Activated CD4-positive, CD25-positive, alpha-beta regulatory T cell treated with anti-CD3 and anti-CD28 coated beads, Interleukin-2, amount 50 U/mL, for 72 hours (primary cell): Measurements from ENCODE around the gene KCNIP2.
A peak's percentile ranks its signal among the peaks of the same experiment; 100 is the strongest.
"Not testable (repeated sequence)": the region's sequence is repeated elsewhere in the genome, so short reads cannot be mapped to it uniquely, and the experiment has no call there.

Experiments
- DNase-seq: peaks from one replicate; pipeline ENCODE4 v3.0.0; 2021

The KCNIP2 gene

DNA sequence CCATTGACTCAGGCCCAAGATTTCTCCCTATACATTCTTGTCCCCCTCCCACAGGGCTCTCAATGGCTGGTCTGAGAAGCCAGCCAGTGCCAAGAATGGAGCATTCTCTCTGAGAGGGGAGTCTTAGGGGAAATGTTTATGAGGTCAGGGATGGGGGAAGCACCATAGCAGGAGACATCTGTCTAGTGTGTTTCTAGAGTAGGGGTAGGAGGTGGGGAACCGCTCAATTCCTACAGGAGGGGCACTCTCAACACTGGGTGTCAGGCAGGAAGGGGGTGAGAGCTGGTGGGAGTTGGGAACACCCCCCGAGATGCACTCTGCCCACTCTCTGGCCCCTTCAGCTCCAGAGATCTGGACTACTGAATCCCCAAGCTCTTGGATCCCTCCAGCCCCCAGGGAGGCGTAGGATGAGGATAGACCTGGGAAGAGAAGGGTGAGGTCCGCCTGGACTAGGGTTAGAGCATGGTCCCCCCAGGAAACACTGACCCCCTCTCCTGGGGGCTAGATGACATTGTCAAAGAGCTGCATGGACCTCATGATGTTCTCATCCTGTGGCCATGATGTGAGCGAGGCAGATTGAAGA, 16.7 kb downstream of the KCNIP2 start:
- no peak for DNase-seq

DNA sequence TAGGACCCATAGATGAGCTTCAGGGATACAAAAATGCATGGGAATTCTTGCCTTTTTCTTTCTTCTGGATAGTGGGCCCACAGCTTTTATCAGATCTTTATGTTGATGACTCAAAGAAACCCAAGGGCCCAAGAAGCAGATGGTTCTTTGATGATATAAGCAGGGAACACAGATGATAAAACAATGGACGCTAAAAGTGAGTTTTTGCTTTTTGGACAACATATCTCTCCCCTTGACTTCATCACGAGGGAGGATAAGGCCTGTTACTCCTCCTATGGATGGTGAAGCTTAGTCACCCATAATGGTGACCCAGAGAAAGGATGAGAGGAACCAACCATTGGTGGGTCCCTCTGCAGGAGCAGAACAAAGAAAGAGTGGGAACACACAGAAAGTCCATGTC, 18.9 kb downstream of the KCNIP2 start:
- DNase-seq = no peak

DNA sequence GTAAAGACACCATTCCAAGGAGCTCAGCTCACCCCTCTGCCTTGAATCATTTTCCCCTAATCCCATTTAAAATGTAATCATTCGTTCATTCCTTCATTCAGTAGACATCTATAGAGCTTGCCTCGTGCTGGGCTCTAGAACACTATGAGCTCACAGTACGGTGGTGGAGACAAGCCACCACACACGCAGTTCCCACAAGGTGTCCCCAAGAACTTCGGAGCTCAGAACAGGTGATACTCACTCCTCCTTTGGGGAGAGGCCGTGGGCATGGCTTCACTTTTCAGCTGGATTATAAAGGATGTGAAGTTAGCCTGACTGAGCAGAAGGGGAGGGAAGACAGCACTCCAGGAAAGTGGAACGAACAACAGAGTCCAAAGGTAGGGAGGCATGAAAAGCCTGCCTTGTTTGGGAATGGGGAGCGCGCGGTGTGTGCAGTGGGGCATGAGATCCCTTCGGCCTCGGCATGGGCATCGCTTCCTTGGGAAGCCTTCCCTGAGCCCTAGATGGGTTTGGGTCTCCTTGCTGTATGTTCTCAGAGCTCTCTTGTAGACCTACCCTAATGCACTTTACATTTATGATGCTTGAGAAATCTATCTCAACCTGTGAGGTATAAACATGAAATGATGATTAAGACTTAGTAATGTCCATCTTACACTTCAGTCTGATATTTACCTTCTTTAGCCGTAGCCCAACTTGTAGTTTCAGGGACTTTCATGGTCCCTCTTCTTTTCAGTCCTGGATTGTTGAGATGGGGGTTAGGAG, 24.5 kb downstream of the KCNIP2 start:
- DNase-seq = no peak

DNA sequence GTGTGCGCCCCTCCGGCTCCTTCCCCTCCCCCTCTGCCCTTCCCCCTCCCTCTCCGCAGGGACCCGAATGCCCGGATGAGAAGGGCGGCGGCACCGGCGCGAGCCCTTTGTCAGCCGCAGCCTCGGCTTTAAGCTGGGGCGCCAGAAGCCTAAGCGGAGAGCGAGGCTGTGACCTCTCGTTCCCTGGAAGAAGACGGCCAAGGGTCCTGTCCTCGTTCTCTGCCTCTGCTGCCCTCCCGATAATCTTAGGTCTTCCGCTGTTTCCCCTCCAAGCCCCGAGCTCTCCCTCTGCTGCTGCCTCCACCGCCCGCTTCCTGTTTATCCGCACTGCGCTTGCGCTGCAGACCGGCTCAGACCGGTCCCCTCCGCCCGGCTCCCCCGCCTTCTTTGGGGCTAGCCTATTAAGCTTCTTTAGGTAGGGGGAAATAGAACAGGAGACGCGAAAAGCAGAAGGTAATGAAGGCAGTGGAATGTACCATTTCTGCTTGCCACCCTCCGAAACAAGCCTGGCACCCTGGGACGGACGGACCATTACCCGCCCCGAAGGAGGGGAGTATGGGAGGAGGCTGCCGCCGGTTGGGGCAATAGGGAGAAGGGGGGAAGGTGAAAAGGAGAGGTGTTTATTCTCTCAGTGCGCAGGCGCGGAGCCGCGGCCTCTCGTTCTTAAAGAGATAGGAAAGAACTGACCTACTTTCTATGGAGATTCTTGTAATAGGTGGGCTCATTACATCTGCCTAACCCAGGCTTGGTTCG, 25.3 kb downstream of the KCNIP2 start, which contains the start of gene OGA:
Gene OGA, minus strand, starts transcription at position 326 of the 753 bp plus-strand sequence. CDS start 422 bp downstream, outside the sequence.
- peak; percentile 97 for DNase-seq

DNA sequence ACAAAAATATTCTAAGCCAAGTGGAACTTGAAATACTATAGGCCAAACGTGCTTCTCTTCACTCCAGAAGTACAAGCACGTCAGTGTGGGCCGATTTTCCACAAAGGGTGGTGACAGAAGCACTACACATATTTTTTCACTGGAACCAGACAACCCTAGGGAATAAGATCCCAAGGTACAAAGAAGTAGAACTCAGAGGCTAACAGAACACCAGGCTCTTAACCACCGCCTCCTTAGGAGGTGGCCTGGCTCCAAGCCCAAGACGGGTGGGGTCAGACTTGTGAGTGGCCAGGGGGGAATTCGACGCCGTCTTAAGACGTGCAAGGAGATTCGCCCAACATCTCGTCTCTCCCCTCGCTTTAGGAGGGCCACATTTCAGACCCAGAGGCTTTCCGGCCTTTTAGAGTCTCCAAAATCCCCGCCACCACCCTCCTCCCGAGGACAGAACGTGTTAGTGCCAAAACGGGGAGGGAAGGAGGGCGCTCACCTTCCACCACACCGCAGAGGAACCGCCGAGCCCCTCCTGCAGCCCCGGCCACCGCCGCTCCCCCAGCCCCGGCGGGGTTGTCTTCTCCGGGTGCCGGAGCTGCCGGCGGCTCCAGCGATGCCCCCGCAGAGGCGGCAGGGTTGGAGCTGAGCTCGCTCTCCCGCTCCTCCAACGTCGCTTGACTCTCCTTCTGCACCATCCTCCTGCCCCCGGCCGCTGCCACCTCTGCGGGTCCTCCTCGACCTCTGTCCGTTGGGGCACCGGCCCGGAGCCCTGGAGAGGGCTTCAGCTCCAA, 26.1 kb downstream of the KCNIP2 start:
- no peak for DNase-seq

DNA sequence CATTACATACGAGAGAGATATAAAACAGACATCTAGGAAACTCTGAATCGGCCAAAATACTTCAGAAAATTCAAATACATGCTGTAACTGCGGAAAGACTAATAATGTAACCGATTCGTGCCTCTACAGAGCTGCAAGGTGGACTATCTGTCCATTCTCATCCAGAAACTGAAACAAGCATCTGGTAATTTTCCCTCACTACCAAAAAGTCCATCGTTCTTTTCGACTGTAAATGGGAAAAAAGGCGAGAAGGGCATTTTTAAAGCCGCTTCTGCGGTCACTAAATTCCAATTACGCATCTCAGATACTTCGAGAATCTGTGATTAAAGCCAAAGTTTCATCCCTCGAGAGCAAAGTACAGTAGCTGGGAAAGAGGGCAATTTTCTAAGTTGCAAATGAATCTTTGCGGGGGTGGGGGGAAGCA, 26.7 kb downstream of the KCNIP2 start:
- no peak for DNase-seq

DNA sequence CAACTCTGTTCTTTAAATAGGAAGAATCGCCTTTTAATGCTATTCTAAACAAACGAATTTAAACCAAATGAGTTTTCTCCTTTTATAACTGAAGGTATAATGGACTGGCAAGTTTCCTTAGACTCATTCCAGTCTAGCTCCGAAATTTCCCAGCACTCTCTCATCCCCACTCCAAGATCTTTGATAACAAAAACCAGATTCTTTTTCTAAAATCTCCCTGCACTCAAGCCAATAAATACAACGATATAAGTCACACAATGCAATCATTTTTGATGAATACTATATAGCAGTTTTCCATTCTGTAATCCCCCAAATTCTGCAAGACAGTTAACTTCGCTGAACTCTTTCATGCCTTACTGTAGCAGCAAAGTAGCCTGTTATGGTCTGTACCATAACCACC, 27.2 kb downstream of the KCNIP2 start:
- no peak for DNase-seq

DNA sequence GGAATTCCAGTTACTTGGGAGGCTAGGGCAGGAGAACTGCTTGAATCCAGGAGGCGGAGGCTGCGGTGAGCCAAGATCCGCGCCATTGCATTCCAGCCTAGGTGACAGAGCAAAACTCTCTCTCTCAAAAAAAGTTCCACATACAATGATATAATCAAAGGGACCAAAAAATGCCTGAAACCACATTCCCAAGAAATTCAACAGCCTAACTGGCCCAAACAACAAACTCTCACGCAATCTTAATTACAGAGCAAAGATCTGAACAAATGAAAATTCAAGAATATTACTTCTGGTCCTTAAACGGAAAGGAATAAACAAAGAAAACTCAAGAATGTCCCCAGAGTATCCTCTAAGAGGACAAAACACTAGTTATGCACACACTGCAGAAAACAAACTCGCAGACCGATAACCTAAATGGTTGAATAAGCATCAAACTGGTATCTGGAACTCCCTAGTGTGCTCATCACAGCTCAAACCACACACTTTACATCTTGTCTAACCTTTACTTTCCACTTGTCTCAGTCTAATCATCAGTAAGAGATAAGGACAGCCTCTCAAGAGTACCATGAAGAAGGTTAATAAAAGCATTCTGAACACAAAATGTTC, 29.0 kb downstream of the KCNIP2 start:
- DNase-seq = no peak

DNA sequence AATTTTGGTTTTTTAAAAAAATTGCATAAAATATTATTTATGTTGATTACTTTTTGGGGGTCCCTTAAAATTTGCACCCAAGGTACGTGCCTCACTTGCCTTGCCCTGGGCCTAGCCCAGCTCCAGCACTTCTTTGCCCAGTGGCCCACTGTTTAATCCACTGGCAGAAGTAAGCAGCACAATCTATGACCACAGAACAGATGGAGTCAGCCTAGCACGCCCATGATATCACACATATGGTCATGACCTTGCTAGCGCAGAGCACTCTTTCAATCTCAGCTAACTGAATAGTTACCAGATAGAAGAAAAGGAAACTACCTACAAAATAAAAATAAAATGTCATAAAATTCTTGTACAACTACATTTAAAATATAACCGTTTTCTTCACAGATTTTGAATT, 31.0 kb downstream of the KCNIP2 start:
- DNase-seq = no peak

DNA sequence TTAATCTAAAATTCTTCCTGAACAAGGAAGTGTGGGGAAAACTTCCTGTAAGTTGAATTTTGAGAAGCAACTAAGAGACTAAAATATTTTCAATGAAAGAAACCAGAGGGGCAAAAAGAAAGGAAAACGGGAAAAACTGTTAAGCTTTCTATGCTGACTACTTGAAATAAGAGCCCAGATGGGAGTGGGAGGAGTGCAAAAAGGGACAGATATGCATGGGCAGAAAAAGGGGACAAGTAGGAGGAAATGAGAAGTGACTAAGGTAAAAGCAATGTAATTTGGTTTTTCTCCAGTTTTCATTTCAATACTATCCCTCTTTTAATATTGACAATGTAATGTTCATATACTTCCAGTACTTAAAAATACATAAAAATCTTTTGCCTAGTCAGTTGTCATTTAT, 36.4 kb downstream of the KCNIP2 start:
- DNase-seq = no peak

DNA sequence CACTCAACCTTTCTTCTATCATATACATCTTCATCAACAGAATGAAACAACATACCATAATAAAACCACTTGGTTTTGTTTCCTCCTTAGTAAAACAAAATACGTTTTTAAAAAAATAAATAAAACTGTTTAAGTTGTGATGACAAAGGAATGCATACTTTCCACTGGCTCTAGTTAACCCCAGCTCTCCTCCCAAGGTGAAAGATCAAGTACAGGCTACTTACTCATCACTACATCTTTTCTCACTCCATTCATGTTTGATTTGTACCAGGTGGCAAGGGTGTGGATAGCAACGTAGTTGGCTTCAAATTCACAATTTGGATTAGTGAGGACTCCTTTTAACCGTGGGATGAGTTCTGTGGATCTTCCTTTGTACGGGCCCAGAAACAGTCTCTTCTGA, 40.1 kb downstream of the KCNIP2 start:
- no peak for DNase-seq

DNA sequence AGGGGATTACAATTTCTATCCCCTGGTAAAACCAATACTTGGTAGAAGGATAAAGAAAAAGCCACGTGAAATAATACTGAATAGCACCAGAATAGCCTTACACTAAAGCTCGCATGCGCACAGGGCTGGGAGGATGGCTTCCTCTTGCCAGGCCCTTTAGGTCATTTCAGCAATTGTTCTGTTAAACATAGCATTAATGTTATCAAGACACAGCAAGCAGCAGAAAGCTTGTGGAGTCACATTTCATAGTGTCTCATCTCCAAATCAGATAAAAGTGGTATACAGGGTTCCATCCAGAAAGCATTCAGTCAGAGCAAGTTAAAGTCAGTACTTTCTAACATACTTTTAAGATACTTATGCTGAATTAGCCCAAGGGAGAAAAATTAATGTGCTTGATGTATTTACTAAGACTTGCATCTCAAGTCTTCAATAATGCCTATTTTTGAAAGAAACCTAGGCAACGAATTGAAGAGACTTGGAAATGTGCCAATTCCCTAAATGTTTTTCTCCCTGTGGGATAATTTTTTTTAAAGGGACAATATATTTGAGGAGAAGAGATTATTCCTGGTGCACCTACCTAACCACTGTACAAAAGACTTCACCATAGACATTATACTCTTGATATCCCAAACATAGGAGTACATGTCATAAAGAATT, 46.1 kb downstream of the KCNIP2 start:
- no peak for DNase-seq

DNA sequence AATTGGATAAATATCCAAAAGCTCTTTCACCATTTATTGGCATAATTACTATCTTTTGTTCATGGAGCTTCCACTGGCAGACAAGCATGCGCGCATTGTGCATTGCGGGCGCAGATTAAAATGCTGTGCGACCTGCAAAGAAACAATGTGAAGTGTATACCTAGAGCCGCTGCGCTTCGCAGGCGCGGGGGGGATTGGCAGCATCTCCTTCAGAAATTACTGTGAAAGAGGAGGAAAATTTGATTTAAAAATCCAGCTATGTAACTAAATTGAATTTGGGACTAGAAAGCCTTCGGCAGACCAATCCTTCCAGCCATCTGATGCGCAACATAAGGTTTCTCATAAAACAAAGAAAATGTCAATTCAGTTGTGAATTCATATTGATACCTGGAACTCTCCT, 50.1 kb downstream of the KCNIP2 start:
- DNase-seq = no peak

DNA sequence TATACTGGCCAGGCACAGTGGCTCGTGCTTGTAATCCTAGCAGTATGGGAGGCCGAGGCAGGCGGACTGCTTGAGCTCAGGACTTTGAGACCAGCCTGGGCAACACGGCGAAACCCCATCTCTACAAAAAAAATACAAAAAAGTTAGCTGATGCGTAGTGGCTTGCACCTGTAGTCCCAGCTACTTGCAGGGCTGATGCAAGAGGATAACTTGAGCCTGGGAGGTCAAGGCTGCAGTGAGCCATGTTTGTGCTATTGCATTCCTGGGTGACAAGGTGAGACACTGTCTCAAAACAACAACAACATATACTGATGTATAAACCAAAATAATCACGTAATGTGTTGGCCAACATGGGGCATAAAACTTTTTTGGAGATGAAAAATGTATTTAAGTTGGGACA, 53.9 kb downstream of the KCNIP2 start:
- DNase-seq = no peak

DNA sequence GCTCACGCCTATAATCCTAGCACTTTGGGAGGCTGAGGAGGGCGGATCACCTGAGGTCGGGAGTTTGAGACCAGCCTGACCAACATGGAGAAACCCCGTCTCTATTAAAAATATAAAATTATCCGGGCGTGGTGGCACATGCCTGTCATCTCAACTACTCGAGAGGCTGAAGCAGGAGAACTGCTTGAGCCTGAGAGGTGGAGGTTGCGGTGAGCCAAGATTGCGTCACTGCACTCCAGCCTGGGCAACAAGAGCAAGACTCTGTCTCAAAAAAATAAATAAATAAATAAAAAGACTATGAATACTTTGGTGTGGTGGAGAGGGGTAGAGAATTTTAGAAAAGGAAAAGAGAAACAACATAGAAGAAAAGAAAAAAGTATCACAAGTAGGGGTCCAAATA, 54.4 kb downstream of the KCNIP2 start:
- DNase-seq = not testable (repeated sequence)

DNA sequence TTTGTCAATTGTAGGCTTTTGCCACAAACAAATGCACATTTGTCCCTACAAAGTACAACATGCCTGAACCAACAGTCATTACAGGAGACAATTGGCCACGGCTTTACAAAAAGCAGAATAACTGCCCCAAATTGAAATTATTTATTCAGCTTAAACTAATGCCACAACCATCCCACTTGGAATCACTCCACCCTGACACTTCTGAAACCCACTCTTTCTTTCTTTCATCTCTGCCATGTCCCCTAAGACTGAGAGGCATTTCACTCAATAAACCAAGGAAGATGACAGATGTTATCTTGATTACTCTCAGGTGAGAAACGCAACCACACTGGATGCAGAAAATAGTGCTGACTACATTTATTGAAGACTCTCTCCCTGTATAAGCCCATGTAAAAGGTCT, 57.8 kb downstream of the KCNIP2 start:
- DNase-seq = no peak

DNA sequence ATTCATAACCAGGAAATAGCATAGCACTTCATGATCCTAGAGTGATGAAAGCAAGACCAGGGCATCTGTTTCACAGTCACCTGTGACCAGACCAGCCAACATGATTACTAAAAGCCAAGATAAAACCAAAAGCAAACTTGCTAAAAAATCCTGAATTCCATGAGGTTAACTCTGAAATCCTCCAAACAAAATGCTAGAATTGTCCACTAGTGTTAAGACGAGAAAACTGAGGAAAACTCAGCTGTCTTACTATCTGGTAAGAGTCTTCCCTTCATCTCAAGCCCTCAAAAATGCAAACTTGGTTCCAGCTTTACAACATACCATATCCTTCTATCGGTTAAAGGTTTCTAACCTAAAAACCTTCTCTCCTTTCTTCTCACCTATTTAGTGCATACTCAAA, 59.0 kb downstream of the KCNIP2 start:
- no peak for DNase-seq

DNA sequence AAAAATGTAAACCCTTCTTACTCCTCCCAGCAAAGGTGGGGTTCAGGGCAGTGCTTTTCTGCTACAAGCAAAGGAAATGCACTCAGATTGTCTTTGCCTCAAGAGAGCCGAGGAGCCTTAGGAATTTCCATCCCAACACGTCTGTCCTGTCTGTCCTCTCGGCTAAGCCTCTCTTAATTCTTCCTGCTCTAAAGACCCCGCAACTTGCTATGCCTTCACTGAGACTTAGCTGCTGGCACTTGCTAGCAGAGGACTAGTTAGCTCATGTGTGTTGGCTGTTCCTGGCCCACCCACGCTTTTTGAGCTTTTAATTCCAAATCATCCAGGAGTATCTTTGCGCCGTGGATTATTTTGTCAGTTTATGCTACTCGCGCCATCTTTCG, 59.9 kb downstream of the KCNIP2 start:
- no peak for DNase-seq

DNA sequence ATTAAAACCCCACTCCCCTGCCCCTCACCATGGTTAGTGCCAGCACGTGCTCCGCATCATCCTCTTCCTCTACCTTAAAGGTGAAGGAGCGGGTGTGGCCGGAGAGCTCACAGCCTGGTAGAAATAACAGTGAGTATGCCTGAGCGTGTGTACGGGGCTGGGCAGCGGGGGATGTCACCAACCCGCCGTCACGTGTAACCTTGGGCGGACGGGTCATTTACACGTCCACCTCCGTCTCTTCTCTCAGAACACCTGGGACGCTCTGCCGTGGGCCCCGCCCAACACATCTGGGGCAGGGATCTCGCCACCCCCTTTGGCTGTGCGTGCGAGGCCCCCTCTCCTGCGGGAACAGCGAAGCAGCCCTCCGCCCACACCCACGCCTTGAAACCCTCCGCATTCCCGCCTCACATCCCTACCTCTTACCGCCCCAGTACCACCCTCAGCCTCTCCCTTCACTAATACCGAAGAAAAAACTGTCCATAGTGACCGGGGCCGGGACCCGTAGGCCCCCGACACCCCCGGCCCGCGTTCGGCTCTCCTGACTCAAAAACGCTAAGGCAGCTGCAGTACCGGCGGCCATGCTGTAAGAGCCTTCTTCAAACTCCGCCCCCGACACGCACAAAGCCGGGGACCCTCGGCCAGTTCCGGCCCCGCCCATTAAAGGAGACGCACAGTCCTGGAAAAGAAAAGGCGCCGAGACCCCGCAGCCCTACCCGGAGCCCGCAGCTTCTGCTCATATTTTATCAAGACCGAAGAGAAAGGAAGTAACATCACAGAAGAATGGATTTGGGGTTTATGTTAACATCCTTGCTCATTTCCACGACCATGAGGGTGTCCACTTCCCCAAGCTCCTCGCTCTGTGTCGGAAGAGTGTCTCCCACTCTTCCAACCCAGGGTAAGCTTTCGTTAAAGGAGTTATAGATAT, 60.5 kb downstream of the KCNIP2 start, which contains the start of gene NPM3:
Gene NPM3, minus strand, starts transcription at position 636 of the 925 bp plus-strand sequence. Its CDS starts 56 bp downstream, at position 580.
- peak; percentile 82 for DNase-seq

DNA sequence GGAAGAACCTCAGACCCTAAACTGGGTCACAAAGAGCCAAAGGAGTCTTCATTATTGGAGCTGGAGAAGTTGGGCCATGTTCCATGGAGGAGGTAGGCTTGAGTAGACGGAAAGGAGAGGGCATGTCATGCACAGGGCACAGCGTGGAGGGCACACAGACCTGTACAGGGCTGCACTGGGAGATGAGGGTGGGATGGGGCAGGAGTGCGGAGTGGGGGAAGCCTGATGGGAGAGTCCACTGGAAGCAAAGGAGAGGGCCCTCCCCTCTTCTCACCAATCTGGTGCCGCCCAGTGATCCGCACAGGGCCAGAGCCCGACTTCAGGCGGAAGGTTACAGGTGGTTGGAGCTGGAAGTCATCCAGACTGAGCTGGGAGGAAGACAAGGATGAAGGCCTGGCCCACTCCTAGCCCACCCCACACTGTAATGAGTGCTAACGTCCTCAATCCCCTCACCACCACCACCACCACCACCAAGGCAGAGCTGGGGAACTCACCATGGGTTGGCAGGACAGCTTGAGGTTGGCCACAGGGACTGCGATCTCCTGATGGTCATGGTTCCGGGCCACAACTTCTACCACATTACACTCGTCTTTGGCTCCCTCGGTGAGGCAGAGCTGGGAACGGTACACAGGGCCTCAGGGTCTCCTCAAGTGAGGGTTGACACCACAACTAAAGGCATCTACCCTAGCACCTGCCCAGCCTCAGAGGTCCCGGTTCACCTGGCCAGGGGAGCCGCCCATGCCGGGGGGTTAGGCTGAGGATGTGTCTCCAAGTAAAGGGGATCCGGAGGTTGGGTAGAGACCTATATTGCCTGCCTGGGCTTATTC, 61.4 kb downstream of the KCNIP2 start:
- no peak for DNase-seq
